Activated CD8-positive, alpha-beta memory T cell treated with anti-CD3 and anti-CD28 coated beads for 1 hour (primary cell): ENCODE measurements around the gene CEACAM3.

Experiments used
- DNase-seq, 2 donors: peaks; one replicate each; pipeline ENCODE4 v3.0.0-alpha.2; 2020; ENCODE audit warnings: low read depth in 1 of 2; ENCODE audit errors: extremely low read depth in 1 of 2

Gene CEACAM3

GRCh38 chr19:41792513-41793413 lies 3.6 kb upstream of the CEACAM3 start:
- peak in 1 of 2 donors; percentile 18 for DNase-seq

GRCh38 chr19:41793414-41793727 lies 3.0 kb upstream of the CEACAM3 start:
- no peak for DNase-seq

- DNase-seq, result peak in 1 of 2 donors; percentile 21
These were observed 1.3 kb upstream of the CEACAM3 start for GRCh38 chr19:41795031-41795461.

- no peak for DNase-seq
These were observed 514 bp downstream of the CEACAM3 start for GRCh38 chr19:41796901-41797300.

- DNase-seq, result no peak
These were observed 3.1 kb downstream of the CEACAM3 start for GRCh38 chr19:41799444-41800000.

- no peak for DNase-seq
These were observed 4.6 kb downstream of the CEACAM3 start for GRCh38 chr19:41801031-41801430.

- no peak for DNase-seq
These were observed 5.4 kb downstream of the CEACAM3 start for GRCh38 chr19:41801792-41802211.

- DNase-seq, result no peak
These were observed 6.4 kb downstream of the CEACAM3 start for GRCh38 chr19:41802770-41803169.

GRCh38 chr19:41804336-41804735 lies 7.9 kb downstream of the CEACAM3 start:
- DNase-seq, result no peak

- no peak for DNase-seq
These were observed 10.8 kb downstream of the CEACAM3 start for GRCh38 chr19:41807176-41807575.

- no peak for DNase-seq
These were observed 12.5 kb downstream of the CEACAM3 start for GRCh38 chr19:41808663-41809566.

GRCh38 chr19:41810301-41810700 lies 13.9 kb downstream of the CEACAM3 start:
- no peak for DNase-seq

- DNase-seq, result no peak
These were observed 14.6 kb downstream of the CEACAM3 start for GRCh38 chr19:41811036-41811435.

- DNase-seq, result no peak
These were observed 15.6 kb downstream of the CEACAM3 start for GRCh38 chr19:41811981-41812380.

- DNase-seq, result no peak
These were observed 17.5 kb downstream of the CEACAM3 start for GRCh38 chr19:41813911-41814310.

GRCh38 chr19:41815301-41815700 lies 18.9 kb downstream of the CEACAM3 start:
- DNase-seq, result no peak

- no peak for DNase-seq
These were observed 20.4 kb downstream of the CEACAM3 start for GRCh38 chr19:41816761-41817160.

GRCh38 chr19:41821003-41821735 lies 24.8 kb downstream of the CEACAM3 start:
- peak in 1 of 2 donors; percentile 17 for DNase-seq

GRCh38 chr19:41837981-41838708 lies 41.8 kb downstream of the CEACAM3 start:
- no peak for DNase-seq

GRCh38 chr19:41839211-41839610 lies 42.8 kb downstream of the CEACAM3 start:
- DNase-seq, result no peak
